H9 (cell line): Measurements from ENCODE around the gene NF1. TPM values are rescaled to one million over a fixed set of nuclear protein-coding genes. Genes with fewer than 3 reads are reported as not detected.

Source experiments
- DNase-seq: peaks from one replicate; pipeline ENCODE4 v3.0.0-alpha.2; 2017
- H2AFZ ChIP-seq: one replicate; pipeline ENCODE4 v1.6.1; 2013; ENCODE audit warnings: mild to moderate bottlenecking, low read length, control low read depth, moderate library complexity
- H2AK5ac ChIP-seq: 2 replicates; pipeline ENCODE4 v1.6.1; 2013; ENCODE audit warnings: low read length, control low read depth, mixed read lengths; ENCODE audit not compliant: insufficient read length
- H2BK120ac ChIP-seq: one replicate; pipeline ENCODE4 v1.6.1; 2013; ENCODE audit warnings: low read depth, mild to moderate bottlenecking, low read length, control low read depth, inconsistent platforms; ENCODE audit not compliant: poor library complexity, severe bottlenecking
- H2BK12ac ChIP-seq: 2 replicates; pipeline ENCODE4 v1.6.1; 2013; ENCODE audit warnings: low read length, control low read depth, mixed read lengths, low read depth; ENCODE audit not compliant: insufficient read length
- H2BK15ac ChIP-seq: 2 replicates; pipeline ENCODE4 v1.6.1; 2013; ENCODE audit warnings: low read depth, low read length, control low read depth
- H2BK20ac ChIP-seq: one replicate; pipeline ENCODE4 v1.6.1; 2013; ENCODE audit warnings: low read depth, mild to moderate bottlenecking, low read length, control low read depth, inconsistent platforms; ENCODE audit not compliant: poor library complexity, severe bottlenecking
- H2BK5ac ChIP-seq: 2 replicates; pipeline ENCODE4 v1.6.1; 2013; ENCODE audit warnings: low read length, control low read depth, mixed read lengths; ENCODE audit not compliant: insufficient read length
- H3K14ac ChIP-seq: 2 replicates; pipeline ENCODE4 v1.6.1; 2013; ENCODE audit warnings: low read length, control low read depth; ENCODE audit not compliant: insufficient read depth
- H3K18ac ChIP-seq: 2 replicates; pipeline ENCODE4 v1.6.1; 2013; ENCODE audit warnings: low read depth, mild to moderate bottlenecking, mixed read lengths, low read length, control low read depth; ENCODE audit not compliant: insufficient read length
- H3K23ac ChIP-seq: 2 replicates; pipeline ENCODE4 v1.6.1; 2013; ENCODE audit warnings: low read length, control low read depth, mixed read lengths, low read depth; ENCODE audit not compliant: insufficient read length
- H3K23me2 ChIP-seq: 2 replicates; pipeline ENCODE4 v1.6.1; 2013; ENCODE audit warnings: low read depth, mild to moderate bottlenecking, mixed read lengths, low read length, control low read depth; ENCODE audit not compliant: insufficient read length, poor library complexity, severe bottlenecking
- H3K27ac ChIP-seq: 2 replicates; pipeline ENCODE4 v1.5.1; 2013; ENCODE audit warnings: low read length, control low read depth, mixed read lengths, low read depth; ENCODE audit not compliant: insufficient read length
- H3K27me3 ChIP-seq: 2 replicates; pipeline ENCODE4 v1.6.1; 2013; ENCODE audit warnings: low read length, control low read depth, inconsistent platforms; ENCODE audit not compliant: insufficient read depth
- H3K4ac ChIP-seq: 2 replicates; pipeline ENCODE4 v1.6.1; 2013; ENCODE audit warnings: low read depth, mild to moderate bottlenecking, control low read depth, inconsistent platforms, low read length, moderate library complexity
- H3K4me1 ChIP-seq: 2 replicates; pipeline ENCODE4 v1.6.1; 2013; ENCODE audit warnings: low read length, control low read depth, inconsistent platforms; ENCODE audit not compliant: insufficient read depth
- H3K4me2 ChIP-seq: 2 replicates; pipeline ENCODE4 v1.6.1; 2013; ENCODE audit warnings: low read length, control low read depth, mixed read lengths; ENCODE audit not compliant: insufficient read length, insufficient read depth
- H3K56ac ChIP-seq: 2 replicates; pipeline ENCODE4 v1.6.1; 2013; ENCODE audit warnings: low read depth, mild to moderate bottlenecking, mixed read lengths, low read length, control low read depth; ENCODE audit not compliant: insufficient read length
- H3K79me1 ChIP-seq: 2 replicates; pipeline ENCODE4 v1.6.1; 2013; ENCODE audit warnings: low read depth, mild to moderate bottlenecking, moderate library complexity, low read length, control low read depth, inconsistent platforms; ENCODE audit not compliant: insufficient read depth, poor library complexity, severe bottlenecking
- H3K79me2 ChIP-seq: 2 replicates; pipeline ENCODE4 v1.6.1; 2013; ENCODE audit warnings: low read length, control low read depth, inconsistent platforms; ENCODE audit not compliant: insufficient read depth
- H3K9ac ChIP-seq: 2 replicates; pipeline ENCODE4 v1.6.1; 2013; ENCODE audit warnings: low read length, control low read depth, mixed read lengths; ENCODE audit not compliant: insufficient read length; ENCODE audit errors: extremely low read depth
- H3K9me3 ChIP-seq: one replicate; pipeline ENCODE4 v1.6.1; 2013; ENCODE audit warnings: low read depth, low read length, inconsistent platforms; ENCODE audit not compliant: control insufficient read depth
- H3T11ph ChIP-seq: one replicate; pipeline ENCODE4 v1.6.1; 2013; ENCODE audit warnings: mild to moderate bottlenecking, low read length, control low read depth, inconsistent platforms
- H4K20me1 ChIP-seq: one replicate; pipeline ENCODE4 v1.6.1; 2013; ENCODE audit not compliant: control insufficient read depth, insufficient read length, insufficient read depth
- H4K5ac ChIP-seq: 2 replicates; pipeline ENCODE4 v1.6.1; 2013; ENCODE audit warnings: low read depth, mild to moderate bottlenecking, mixed read lengths, low read length, control low read depth; ENCODE audit not compliant: insufficient read length
- H4K8ac ChIP-seq: replicated peaks from 2 replicates; pipeline ENCODE4 v1.6.1; 2013; ENCODE audit warnings: low read length, control low read depth, mixed read lengths, low read depth; ENCODE audit not compliant: insufficient read length
- H4K91ac ChIP-seq: 2 replicates; pipeline ENCODE4 v1.6.1; 2013; ENCODE audit warnings: low read depth, mild to moderate bottlenecking, moderate library complexity, mixed read lengths, low read length, control low read depth; ENCODE audit not compliant: insufficient read length
- H3K27ac Mint-ChIP-seq, 3 experiments: 2 replicates in 2 of 3; 3 replicates in 1 of 3; pipeline ENCODE4 v1.8.0; 2020 to 2021; ENCODE audit warnings: mixed read lengths in 3 of 3, mild to moderate bottlenecking in 1 of 3, moderate library complexity in 1 of 3
- H3K27me3 Mint-ChIP-seq: 2 replicates; pipeline ENCODE4 v1.8.0; 2021; ENCODE audit warnings: low read depth, mild to moderate bottlenecking, moderate library complexity, mixed read lengths
- H3K36me3 Mint-ChIP-seq, 3 experiments: 2 replicates in 2 of 3; 3 replicates in 1 of 3; pipeline ENCODE4 v1.8.0; 2020 to 2021; ENCODE audit warnings: low read depth in 3 of 3, mixed read lengths in 3 of 3; ENCODE audit not compliant: insufficient read depth in 1 of 3
- H3K4me1 Mint-ChIP-seq, 2 experiments: 2 replicates each; pipeline ENCODE4 v1.8.0; 2020; ENCODE audit warnings: mixed read lengths in 2 of 2
- H3K4me3 Mint-ChIP-seq, 2 experiments: 2 replicates in 1 of 2; 3 replicates in 1 of 2; pipeline ENCODE4 v1.8.0; 2020 to 2021; ENCODE audit warnings: mild to moderate bottlenecking in 2 of 2, mixed read lengths in 2 of 2, moderate library complexity in 1 of 2
- H3K9me3 Mint-ChIP-seq, 2 experiments: 2 replicates in 1 of 2; 3 replicates in 1 of 2; pipeline ENCODE4 v1.8.0; 2020; ENCODE audit warnings: mild to moderate bottlenecking in 2 of 2, mixed read lengths in 2 of 2, moderate library complexity in 1 of 2
- WGBS: extraction: QIAGEN DNeasy Blood & Tissue Kit; methylation state at CpG from one replicate; pipeline ENCODE4 v1.1.7; 2013; ENCODE audit warnings: missing lambda C conversion rate, low lambda C conversion rate, mixed read lengths; ENCODE audit not compliant: insufficient read length; ENCODE audit errors: extremely low coverage; 5-methylcytosine and 5-hydroxymethylcytosine counted together
- total RNA-seq: library from RNA; stranded (reverse); gene quantifications from 2 replicates; pipeline ENCODE4 v1.2.1, GENCODE V29; 2021
- TF ChIP-seq, protein P1 (sequence below): fragments of 200-600 bp; sonication (generic); conservative IDR thresholded peaks from 3 replicates; pipeline ENCODE4 v1.8.0; 2021; ENCODE audit warnings: antibody characterized with exemption, mild to moderate bottlenecking

NF1 gene
- total RNA-seq, 1 experiment from 2014 or later: 38.1 TPM

DNA sequence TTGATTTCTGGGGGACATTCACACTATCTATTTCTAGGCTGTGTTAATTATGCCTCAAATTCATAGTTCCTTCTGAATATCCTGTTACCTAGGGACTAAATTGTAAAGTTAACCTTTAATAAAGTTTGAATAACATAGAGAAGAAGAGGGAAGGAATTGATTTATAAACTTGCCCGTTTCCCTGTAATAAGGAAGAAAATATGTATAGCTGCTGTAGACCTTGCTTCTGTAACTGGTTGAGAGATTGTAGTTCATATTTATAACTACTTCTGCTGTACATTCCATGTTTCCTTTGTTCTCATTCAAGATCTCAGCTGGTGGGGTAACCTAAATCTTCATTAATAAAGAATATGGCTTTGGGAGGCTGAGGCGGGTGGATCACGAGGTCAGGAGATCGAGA lies 19.2 kb downstream of the NF1 start:
- H2AFZ ChIP-seq: no peak overlapping the region
- Mint-ChIP-seq H3K9me3 (no peaks in the 10 kb centered on the region), H3K27ac (no peak overlapping the region), H3K4me1 (peaks cover 24 to 29% of the 10 kb centered on the region in 2 experiments), H3K36me3 (no peaks in the 10 kb centered on the region; a peak in 2 of 7 replicates), H3K4me3 (no peak overlapping the region), H3K27me3 (no peaks in the 10 kb centered on the region)
- no peak overlapping the region for H3T11ph ChIP-seq
- H3K79me1 ChIP-seq: peaks cover 3% of the 10 kb centered on the region
- H3K4ac ChIP-seq: no peak overlapping the region
- no peak overlapping the region for H2BK12ac ChIP-seq
- no peak overlapping the region for H2BK15ac ChIP-seq
- no peak for DNase-seq
- no CpG with 5 or more reads among the region's 4 CpGs for WGBS
- no peak overlapping the region for H3K23ac ChIP-seq
- H3K23me2 ChIP-seq: no peaks in the 10 kb centered on the region
- H3K9me3 ChIP-seq: no peaks in the 10 kb centered on the region
- no peak overlapping the region for H4K8ac ChIP-seq
- H3K14ac ChIP-seq: no peak overlapping the region
- H3K18ac ChIP-seq: no peak overlapping the region
- no peak overlapping the region for H3K4me2 ChIP-seq
- H3K4me1 ChIP-seq: peaks cover 2% of the 10 kb centered on the region; the same call in 1 of the 2 replicates
- no peak overlapping the region for H2BK120ac ChIP-seq
- H4K91ac ChIP-seq: no peak overlapping the region
- H3K27ac ChIP-seq: no peak overlapping the region
- no peaks in the 10 kb centered on the region for H3K27me3 ChIP-seq
- no peak overlapping the region for H4K5ac ChIP-seq
- H4K20me1 ChIP-seq: no peaks in the 10 kb centered on the region
- no peak overlapping the region for H2BK20ac ChIP-seq
- TF ChIP-seq, protein P1, sequence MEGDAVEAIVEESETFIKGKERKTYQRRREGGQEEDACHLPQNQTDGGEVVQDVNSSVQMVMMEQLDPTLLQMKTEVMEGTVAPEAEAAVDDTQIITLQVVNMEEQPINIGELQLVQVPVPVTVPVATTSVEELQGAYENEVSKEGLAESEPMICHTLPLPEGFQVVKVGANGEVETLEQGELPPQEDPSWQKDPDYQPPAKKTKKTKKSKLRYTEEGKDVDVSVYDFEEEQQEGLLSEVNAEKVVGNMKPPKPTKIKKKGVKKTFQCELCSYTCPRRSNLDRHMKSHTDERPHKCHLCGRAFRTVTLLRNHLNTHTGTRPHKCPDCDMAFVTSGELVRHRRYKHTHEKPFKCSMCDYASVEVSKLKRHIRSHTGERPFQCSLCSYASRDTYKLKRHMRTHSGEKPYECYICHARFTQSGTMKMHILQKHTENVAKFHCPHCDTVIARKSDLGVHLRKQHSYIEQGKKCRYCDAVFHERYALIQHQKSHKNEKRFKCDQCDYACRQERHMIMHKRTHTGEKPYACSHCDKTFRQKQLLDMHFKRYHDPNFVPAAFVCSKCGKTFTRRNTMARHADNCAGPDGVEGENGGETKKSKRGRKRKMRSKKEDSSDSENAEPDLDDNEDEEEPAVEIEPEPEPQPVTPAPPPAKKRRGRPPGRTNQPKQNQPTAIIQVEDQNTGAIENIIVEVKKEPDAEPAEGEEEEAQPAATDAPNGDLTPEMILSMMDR: no peak
- H3K79me2 ChIP-seq: peaks cover 4% of the 10 kb centered on the region; the same call in 1 of the 2 replicates
- no peak overlapping the region for H2BK5ac ChIP-seq
- H3K9ac ChIP-seq: no peak overlapping the region
- H2AK5ac ChIP-seq: no peak overlapping the region
- no peak overlapping the region for H3K56ac ChIP-seq
